ENCODE results near the gene ADARB2.
"Not testable (repeated sequence)": the region's sequence is repeated elsewhere in the genome, so short reads cannot be mapped to it uniquely, and the experiment has no call there.

The ADARB2 gene

GRCh38 chr10:1462521-1462920 is 274.8 kb downstream of the ADARB2 start:
- no peak for DNase-seq (ENCODE audit: low read depth)

DNA sequence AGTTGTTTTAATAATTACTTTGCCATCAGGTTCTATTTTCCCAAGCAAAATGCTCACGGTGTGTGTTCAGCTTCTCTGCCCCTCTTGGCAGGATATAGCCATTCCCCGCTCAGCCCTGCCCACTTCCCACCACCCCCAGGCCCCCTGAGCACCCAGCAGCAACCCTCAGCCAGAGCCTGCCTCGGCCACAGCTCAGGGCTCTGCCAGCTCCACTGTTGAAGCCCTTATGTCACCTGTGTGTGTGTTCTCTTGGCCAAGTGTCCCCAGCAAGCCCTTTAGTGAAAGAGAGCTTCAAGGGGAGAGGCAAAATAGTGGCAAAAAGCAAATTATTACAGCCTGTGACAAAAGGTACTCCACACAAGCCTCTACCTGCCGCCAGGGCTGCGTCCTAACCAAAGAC is 275.3 kb downstream of the ADARB2 start:
- DNase-seq (ENCODE audit: low read depth): no peak

DNA sequence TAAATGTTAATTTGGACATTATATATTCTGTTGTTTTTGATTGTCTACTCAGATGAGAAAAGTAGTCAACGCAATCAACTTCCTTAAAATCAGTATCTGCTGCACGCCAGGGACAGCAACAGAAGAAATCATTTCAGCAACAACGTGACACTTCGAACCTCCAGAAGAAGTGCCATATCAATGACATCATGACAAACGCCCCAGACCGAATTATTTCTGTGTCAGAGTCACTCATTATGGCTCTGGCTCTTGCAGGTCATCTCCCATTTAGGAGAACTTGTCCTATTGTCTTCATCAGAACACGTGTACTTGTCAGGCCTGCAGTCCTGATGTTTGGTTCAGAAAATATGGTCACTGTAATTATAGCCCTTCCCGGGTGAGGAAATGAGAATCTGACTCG is 276.3 kb downstream of the ADARB2 start:
- DNase-seq (ENCODE audit: low read depth): no peak

DNA sequence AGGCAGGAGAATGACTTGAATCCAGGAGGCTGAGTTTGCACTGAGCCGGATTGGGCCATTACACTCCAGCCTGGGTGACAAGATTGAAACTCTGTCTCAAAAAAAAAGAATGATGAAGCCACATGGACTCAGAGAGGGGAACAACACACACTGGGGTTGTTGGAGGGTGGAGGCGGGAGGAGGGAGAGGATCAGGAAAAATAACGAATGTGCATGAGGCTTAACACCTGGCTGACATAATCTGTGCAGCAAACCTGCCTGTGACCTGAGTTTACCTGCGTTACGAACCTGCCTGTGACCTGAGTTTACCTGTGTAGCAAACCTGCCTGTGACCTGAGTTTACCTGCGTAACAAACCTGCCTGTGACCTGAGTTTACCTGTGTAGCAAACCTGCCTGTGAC is 277.7 kb downstream of the ADARB2 start:
- DNase-seq (ENCODE audit: low read depth): not testable (repeated sequence)

DNA sequence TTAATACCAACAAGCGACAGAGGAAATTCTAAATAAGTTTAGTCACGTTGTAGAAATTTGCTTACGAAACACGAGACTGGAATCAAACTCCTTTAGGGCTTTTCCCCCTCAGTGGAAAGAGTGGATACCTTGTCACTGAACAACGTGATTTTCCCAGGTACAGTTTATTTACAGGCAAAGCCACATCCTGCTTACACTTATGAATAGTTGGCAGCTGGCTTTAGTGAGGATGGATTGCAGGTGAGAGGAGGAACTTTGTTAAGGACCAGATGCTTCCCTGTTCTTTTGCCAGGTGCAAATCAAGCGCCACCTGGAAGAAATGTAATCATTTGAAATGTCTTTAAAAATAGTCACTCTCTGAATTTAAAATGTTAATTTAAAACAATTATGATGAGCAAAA is 282.4 kb downstream of the ADARB2 start:
- DNase-seq (ENCODE audit: low read depth): no peak

- no peak for DNase-seq (ENCODE audit: low read depth)
Observed at GRCh38 chr10:1454428-1454827, 282.9 kb downstream of the ADARB2 start.

DNA sequence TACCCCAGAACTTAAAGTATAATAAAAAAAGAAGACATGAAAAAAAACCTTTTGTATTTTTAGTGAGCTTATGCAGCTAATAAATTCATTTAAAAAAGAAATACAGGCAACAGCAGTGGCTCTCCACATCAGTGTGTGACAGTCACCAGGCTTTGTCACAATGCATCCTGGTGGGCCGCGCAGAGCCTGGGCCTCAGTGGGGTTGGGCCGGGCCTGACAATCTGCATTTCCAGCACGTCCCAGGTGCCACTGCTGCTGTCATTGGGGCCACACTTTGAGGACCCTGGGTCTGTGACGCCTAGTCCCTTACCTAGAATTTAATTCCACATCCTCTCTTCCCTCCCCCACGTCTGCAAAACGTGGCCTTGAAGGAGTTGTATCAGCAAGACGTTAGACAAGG is 284.5 kb downstream of the ADARB2 start:
- no peak for DNase-seq (ENCODE audit: low read depth)

- no peak for DNase-seq (ENCODE audit: low read depth)
Observed at GRCh38 chr10:1451941-1452340, 285.4 kb downstream of the ADARB2 start.

DNA sequence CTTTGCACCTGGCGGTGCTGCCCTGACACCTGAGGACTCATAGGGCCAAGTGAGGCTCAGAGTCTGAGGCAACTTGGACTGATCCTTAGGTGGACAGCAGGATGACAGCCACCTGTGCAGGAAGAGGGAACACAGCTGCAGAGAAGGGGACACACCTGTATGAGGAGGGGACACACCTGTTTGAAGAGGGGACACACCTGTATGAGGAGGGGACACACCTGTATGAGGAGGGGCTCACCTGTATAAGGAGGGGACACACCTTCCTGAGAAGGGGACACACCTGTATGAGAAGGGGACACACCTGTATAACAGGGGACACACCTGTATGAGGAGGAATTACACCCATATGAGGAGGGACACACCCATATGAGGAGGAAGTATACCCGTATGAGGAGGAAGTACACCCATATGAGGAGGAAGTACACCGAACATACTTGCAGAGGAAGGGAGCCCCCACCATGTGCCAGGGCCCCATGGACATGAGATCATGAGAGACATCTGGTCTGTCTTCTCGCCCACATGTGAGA is 285.9 kb downstream of the ADARB2 start:
- no peak for DNase-seq (ENCODE audit: low read depth)

GRCh38 chr10:1449572-1450205 is 287.6 kb downstream of the ADARB2 start:
- no peak for DNase-seq (ENCODE audit: low read depth)

GRCh38 chr10:1449021-1449420 is 288.3 kb downstream of the ADARB2 start:
- no peak for DNase-seq (ENCODE audit: low read depth)

DNA sequence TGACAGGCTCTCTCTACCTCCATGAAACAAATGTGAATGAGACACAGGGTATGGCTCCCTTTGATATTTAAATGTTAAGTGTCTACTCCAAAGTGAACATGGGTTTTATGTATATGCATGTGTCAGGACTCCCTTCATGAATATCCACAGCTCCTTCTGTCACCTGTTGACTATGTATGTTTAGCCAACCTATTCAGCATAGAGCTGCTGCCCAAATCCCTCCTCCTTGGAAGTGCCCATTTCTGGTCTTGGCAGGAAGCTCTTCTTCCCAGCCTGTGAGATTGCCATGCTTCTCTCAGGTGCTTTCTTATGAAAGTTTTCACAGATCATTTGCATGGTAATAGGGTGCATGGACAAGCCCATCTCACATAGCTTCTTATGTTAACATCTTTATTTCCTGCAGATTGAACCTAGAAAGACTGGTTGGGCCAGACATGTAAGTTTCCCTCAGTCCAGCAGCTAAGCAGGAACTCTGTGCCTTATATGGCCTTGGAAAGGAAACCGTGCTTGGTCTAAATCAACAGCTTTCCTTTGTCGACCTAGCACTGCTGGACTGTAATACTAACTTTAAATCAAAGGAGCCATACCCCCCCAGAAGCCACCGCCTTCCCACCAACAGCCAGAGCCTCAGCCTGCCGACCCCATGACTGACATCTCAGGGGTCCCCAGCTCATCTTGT is 288.9 kb downstream of the ADARB2 start:
- no peak for DNase-seq (ENCODE audit: low read depth)

GRCh38 chr10:1444826-1445225 is 292.5 kb downstream of the ADARB2 start:
- no peak for DNase-seq (ENCODE audit: low read depth)

DNA sequence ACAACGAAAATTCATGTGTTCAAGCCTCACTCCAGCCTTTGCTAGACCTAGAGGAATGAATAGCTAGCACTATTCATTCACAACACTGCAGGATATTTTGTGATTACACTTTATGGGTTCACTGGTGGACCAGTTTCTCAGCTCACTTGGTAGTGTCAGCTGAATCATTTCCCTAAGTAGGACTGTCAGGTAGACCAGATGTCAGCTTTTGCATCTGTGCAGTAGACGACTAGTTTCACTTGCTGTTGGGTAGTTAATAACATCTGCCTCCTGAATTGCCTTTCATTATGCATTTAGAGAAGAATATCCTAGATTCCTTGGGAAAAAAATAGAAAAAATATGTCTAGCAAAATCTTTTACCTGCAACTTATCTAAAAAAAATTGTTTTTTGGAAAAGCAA is 296.4 kb downstream of the ADARB2 start:
- DNase-seq (ENCODE audit: low read depth): no peak

DNA sequence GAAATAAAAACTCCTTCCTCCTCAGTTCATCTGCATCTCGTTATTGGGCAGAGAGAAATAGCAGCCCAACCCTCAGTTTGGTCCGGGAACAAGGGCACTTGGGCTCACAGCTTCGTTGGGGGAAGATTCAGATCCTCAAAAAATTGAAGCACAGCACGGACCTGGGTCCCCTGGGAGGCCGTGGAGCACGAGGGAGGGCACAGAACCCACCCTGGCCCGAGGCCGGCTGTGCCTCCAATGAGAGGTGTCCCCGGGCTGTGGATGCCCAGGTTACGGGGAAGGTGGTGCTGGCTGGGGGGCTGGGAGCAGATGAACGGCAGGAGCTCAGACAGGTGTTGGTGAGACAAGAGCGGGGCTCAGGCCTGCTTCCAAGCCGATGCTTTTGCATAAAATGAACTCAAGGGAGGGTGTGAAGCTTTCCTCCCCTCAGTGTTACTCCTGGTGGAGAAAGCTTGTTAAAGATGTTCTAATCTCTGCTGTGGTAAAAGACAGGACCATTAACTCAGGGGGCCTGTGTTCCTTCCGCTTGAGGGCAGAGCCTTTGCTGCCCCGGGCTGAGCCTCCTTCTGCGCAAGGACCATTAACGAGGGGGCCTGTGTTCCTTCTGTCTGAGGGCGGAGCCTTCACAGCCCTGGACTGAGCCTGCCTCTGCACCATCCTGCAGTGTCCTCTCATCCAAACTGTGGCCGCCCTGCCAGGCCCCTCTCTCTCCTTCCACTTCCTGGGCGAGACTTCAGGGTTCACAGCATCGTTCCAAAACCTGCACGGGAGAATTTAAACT is 302.2 kb downstream of the ADARB2 start:
- no peak for DNase-seq (ENCODE audit: low read depth)

- no peak for DNase-seq (ENCODE audit: low read depth)
Observed at GRCh38 chr10:1434202-1434601, 303.1 kb downstream of the ADARB2 start.

DNA sequence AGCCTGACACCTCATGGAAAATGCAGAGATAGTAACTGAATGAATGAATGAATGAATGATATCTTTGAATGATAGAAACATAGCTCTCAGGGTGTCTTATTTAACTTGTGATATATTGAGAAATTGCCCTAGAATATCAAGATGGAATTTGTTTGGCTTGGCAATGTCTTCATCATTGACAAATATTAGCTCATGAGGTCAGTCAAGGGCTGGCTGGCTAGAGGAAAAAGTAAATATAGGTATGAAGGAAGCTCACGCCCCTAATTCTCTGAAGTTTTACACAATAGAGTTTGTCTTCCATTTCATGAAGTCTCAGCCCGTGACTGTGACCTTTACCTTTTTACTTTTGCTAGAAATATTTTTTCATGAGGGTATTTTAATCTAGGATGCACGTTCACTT is 305.2 kb downstream of the ADARB2 start:
- no peak for DNase-seq (ENCODE audit: low read depth)

DNA sequence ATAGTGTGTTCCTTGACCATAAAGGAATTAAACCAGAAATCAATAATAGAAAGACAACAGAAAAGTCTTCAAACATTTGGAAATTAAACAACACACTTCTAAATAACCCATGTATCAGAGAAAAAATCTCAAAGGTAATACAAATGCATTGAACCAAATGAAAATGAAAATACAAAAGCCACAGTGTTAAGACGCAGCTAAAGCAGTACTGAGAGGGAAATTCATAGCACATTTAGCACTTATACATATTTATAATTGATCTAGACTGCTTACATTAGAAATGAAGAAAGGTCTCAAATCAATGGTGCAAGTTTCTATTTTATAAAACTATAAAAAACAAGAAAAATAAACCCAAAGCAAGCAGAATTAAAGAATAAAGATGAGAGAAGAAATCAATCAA is 306.1 kb downstream of the ADARB2 start:
- no peak for DNase-seq (ENCODE audit: low read depth)

DNA sequence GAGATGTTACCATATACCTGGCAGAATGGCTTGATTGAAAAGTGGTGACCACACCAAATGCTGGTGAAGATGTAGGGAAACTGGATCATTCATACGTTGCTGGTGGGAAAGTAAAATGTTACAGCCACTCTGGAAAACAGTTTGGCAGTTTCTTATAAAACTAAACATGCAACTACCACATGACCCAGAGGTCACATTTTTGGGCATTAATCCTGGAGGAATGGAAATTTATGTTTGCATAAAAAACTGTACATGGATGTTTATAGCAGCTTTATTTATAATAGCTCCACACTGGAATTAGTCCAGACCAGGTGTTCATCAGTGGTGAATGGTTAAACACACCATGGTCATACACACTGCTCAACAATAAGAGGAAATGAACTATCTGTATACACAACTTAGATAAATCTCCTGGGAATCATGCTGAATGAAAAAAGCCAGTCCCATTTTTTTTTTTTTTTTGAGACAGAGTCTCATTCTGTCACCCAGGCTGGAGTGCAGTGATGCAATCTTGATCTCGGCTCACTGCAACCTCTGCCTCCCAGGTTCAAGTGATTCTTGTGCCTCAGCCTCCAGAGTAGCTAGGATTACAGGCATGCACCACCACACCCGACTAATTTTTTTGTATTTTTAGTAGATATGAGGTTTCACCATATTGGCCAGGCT is 309.7 kb downstream of the ADARB2 start:
- DNase-seq (ENCODE audit: low read depth): not testable (repeated sequence)

DNA sequence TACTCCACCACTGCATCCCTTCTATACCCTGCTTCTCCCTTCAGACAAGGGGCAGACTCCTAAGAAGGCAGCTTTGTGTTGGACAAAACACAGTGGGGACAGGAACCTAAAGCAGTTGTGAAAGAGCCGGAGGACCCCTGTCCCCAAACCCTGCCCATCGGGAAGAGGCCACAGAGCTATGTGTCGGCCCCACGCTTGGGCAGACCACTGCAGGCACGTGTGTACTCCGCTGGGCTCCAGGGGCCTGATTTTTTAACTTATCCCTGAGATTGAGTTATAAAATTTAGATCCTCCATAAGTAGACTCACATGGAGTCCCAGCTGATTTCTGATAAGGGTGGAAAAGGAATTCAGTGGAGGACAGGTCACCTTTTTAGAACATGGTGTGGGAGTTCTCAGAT is 310.5 kb downstream of the ADARB2 start:
- no peak for DNase-seq (ENCODE audit: low read depth)

DNA sequence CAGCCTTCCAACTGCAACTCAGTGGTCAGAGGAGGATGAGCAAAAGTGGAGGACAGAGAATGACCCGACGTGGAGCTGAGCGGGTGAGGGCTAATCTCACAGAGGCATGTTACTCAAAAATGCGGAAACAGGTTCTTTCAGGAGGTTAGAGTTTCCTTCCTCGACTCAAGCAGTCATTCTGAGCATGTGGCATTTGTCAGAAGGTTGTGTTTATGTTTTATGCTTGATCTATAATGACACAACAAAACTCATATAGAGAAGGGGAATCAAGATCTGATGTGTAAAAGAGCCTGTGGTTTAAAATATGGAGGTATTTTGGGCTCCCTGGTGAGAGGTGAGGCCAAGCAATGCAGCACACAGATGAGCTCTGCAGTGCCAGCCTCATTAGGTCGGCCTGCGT is 311.4 kb downstream of the ADARB2 start:
- no peak for DNase-seq (ENCODE audit: low read depth)

DNA sequence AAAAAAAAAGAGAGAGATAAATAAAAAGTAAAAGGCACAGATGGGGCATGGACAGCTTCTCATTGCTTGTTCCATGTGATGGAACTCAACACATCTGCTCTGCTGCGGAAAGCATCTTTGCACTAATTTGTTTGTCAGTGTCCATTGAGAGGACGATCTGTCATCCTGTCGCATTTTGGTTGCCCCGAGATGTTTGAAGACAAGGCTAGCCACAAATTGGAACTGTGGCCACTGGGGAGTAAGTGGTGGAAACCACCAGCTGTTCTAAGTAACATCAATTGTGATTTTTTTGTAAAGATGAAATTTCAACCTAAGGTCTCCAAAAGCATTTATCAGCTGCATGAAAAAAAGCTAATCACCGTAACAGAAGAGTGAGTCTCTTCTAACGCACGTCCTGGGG is 312.7 kb downstream of the ADARB2 start:
- no peak for DNase-seq (ENCODE audit: low read depth)
